Measurements from ENCODE around the gene MAGEB18.

Gene MAGEB18

GRCh38 chrX:26138274-26138673 is at the start of gene MAGEB18:
Gene MAGEB18 (plus strand): TSS chrX:26138343. CDS start chrX:26138986, 643 bp downstream.
- no peak for DNase-seq

- DNase-seq = no peak
Measured at GRCh38 chrX:26100421-26100920, 37.7 kb upstream of the MAGEB18 start.

GRCh38 chrX:26109142-26109541 is 29.0 kb upstream of the MAGEB18 start:
- DNase-seq = no peak

GRCh38 chrX:26146024-26146423 is 7.9 kb downstream of the MAGEB18 start:
- DNase-seq = no peak

- no peak for DNase-seq
Measured at GRCh38 chrX:26160301-26160700, 22.2 kb downstream of the MAGEB18 start, which contains the start of gene MAGEB6B. Gene MAGEB6B (plus strand): TSS chrX:26160601. CDS start chrX:26160601, 0 bp downstream.

Measured in 8988T (cell line).